GM12878 (cell line): ENCODE results near the gene FBXW8. TPM values are rescaled to one million over a fixed set of nuclear protein-coding genes. Genes with fewer than 3 reads are reported as not detected.

Experiments used
- ATAC-seq: fragments of 200-7000 bp; cut with Tn5 transposase; 3 replicates; pipeline ENCODE4 v1.9.1; 2020; ENCODE audit warnings: mild to moderate bottlenecking, moderate library complexity
- BruUV-seq: library from RNA; stranded (reverse); fragments of 400-500 nt; replicated peaks from 2 replicates; lab custom pipeline; 2021; lab: Mats Ljungman, UMichigan
- CTCF ChIA-PET: fragments of 300-600 bp; sonication (Branson Sonifier 250); formaldehyde crosslinking; extraction: SDS; loops from one replicate; lab custom pipeline; 2021; ENCODE audit warnings: inconsistent platforms; lab: Yijun Ruan, JAX
- POLR2A ChIA-PET: fragments of 350-600 bp; formaldehyde crosslinking; extraction: SDS; loops from one replicate; lab custom pipeline; 2021; ENCODE audit warnings: inconsistent platforms; lab: Charles Lee
- RAD21 ChIA-PET: fragments of 300-600 bp; sonication (Branson Sonifier 250); formaldehyde crosslinking; loops from one replicate; lab custom pipeline; 2023; ENCODE audit warnings: antibody characterized with exemption; ENCODE audit not compliant: unreplicated experiment; lab: Charles Lee
- SMC1A ChIA-PET: fragments of 300-600 bp; sonication (Branson Sonifier 250); formaldehyde crosslinking; loops from one replicate; lab custom pipeline; 2023; ENCODE audit not compliant: unreplicated experiment, uncharacterized antibody; lab: Charles Lee
- DNase-seq: peaks from one replicate; pipeline ENCODE4 v3.0.0-alpha.2; 2011; ENCODE audit warnings: low read depth, low spot score
- FAIRE-seq: peaks from 3 replicates; lab custom pipeline; 2011; peaks lifted over from hg19 to GRCh38; lab: Jason Lieb, UNC
- H2AFZ ChIP-seq: 2 replicates; pipeline ENCODE4 v1.6.0; 2011; ENCODE audit warnings: low read depth, low read length, control low read depth; ENCODE audit not compliant: control insufficient read depth
- H3K27ac ChIP-seq: 2 replicates; pipeline ENCODE4 v1.5.1; 2011; ENCODE audit warnings: control low read depth; ENCODE audit not compliant: control insufficient read depth, insufficient read depth
- H3K27me3 ChIP-seq, 2 experiments: replicated peaks in 1 of 2; 2 replicates each; pipeline versions ENCODE4 v1.6.0 to v1.6.1; 2011; ENCODE audit warnings: low read length in 1 of 2; ENCODE audit not compliant: control insufficient read depth in 2 of 2, insufficient read depth in 2 of 2
- H3K36me3 ChIP-seq, 2 experiments: 2 replicates each; pipeline ENCODE4 v1.5.1; 2011; ENCODE audit warnings: low read length in 1 of 2; ENCODE audit not compliant: control insufficient read depth in 2 of 2, insufficient read depth in 2 of 2
- H3K4me1 ChIP-seq: 2 replicates; pipeline ENCODE4 v1.6.1; 2011; ENCODE audit warnings: mild to moderate bottlenecking, low read length, moderate library complexity, mixed read lengths; ENCODE audit not compliant: control insufficient read depth, insufficient read depth
- H3K4me2 ChIP-seq: 2 replicates; pipeline ENCODE4 v1.6.0; 2011; ENCODE audit warnings: control low read depth; ENCODE audit not compliant: control insufficient read depth, insufficient read depth
- H3K4me3 ChIP-seq: fragments of 200-600 bp; sonication (generic); 2 replicates; pipeline ENCODE4 v1.5.1; 2016
- H3K79me2 ChIP-seq: 2 replicates; pipeline ENCODE4 v1.6.0; 2011; ENCODE audit warnings: low read length; ENCODE audit not compliant: control insufficient read depth, insufficient read depth
- H3K9ac ChIP-seq: 2 replicates; pipeline ENCODE4 v1.8.0; 2011; ENCODE audit warnings: low read length, control low read depth, mixed read lengths; ENCODE audit not compliant: control insufficient read depth, insufficient read depth
- H3K9me3 ChIP-seq: replicated peaks from 3 replicates; pipeline ENCODE4 v1.5.1; 2011; ENCODE audit warnings: mild to moderate bottlenecking, low read length; ENCODE audit not compliant: control insufficient read depth, insufficient read depth
- H4K20me1 ChIP-seq: 2 replicates; pipeline ENCODE4 v1.6.0; 2011; ENCODE audit not compliant: control insufficient read depth, insufficient read depth
- ATF7 ChIP-seq: fragments of 450-650 bp; IDR thresholded peaks from 2 replicates; pipeline ENCODE4 v1.6.1; 2016; ENCODE audit warnings: low read depth, mild to moderate bottlenecking
- BRCA1 ChIP-seq: IDR thresholded peaks from 2 replicates; pipeline ENCODE4 v1.6.1; 2011; ENCODE audit warnings: low read depth, low read length, improper control_type of control experiment
- ETV6 ChIP-seq, 2 experiments: fragments of 450-650 bp in 1 of 2; IDR thresholded peaks in 1 of 2; conservative IDR thresholded peaks in 1 of 2; 2 replicates each; pipeline ENCODE4 v1.6.1; 2014; ENCODE audit warnings: antibody characterized with exemption in 1 of 2, borderline replicate concordance in 1 of 2, low read depth in 1 of 2, mild to moderate bottlenecking in 1 of 2, moderate library complexity in 1 of 2
- KLF5 ChIP-seq: fragments of 450-650 bp; IDR thresholded peaks from 2 replicates; pipeline ENCODE4 v1.6.1; 2014; ENCODE audit warnings: mild to moderate bottlenecking; ENCODE audit not compliant: partially characterized antibody
- NFXL1 ChIP-seq: fragments of 450-650 bp; IDR thresholded peaks from 2 replicates; pipeline ENCODE4 v1.6.1; 2017; ENCODE audit warnings: antibody characterized with exemption, mild to moderate bottlenecking, borderline replicate concordance
- PAX5 ChIP-seq: IDR thresholded peaks from 2 replicates; pipeline ENCODE4 v1.6.1; 2011; ENCODE audit warnings: low read depth, low read length, borderline replicate concordance
- SRF ChIP-seq, 2 experiments: IDR thresholded peaks; 2 replicates each; pipeline ENCODE4 v1.6.1; 2011; ENCODE audit warnings: low read depth in 2 of 2, low read length in 2 of 2, mild to moderate bottlenecking in 1 of 2, moderate library complexity in 1 of 2
- STAT3 ChIP-seq: IDR thresholded peaks from 2 replicates; pipeline ENCODE4 v1.6.1; 2011; ENCODE audit warnings: low read depth, low read length, improper control_type of control experiment
- TCF12 ChIP-seq: IDR thresholded peaks from 2 replicates; pipeline ENCODE4 v1.6.1; 2011; ENCODE audit warnings: low read depth, mild to moderate bottlenecking, low read length
- WGBS: methylation state at CpG from one replicate; pipeline ENCODE4 v1.1.6; 2016; ENCODE audit warnings: low lambda C conversion rate; ENCODE audit not compliant: insufficient replicate concordance, insufficient coverage; ENCODE audit errors: missing lambda C conversion rate; 5-methylcytosine and 5-hydroxymethylcytosine counted together
- in situ Hi-C: fragments of 300-500 bp; cut with MboI; formaldehyde crosslinking; loops from 9 replicates; pipeline ENCODE4 v1.14.3; 2018; ENCODE audit warnings: mixed read lengths
- intact Hi-C: fragments of 100-400 bp; cut with micrococcal nuclease; formaldehyde crosslinking; loops from one replicate; pipeline ENCODE4 v1.14.2; 2022; ENCODE audit not compliant: unreplicated experiment
- polyA plus RNA-seq, 11 experiments: library from polyadenylated mRNA; depleted of rRNA in 4 of 11; unstranded in 6 of 11; stranded (reverse) in 5 of 11; fragments of >200 nt; fragmentation: Nextera tagmentation in 4 of 11; fragmentation: Illumina TruSeq in 1 of 11; extraction: Ambion mirVana in 4 of 11; extraction: Trizol in 1 of 11; gene quantifications; 1 replicate in 1 of 11; 2 replicates in 10 of 11; pipeline versions ENCODE4 v1.2.1 to v1.2.3, GENCODE V29; 2011 to 2016; ENCODE audit warnings: inconsistent platforms in 2 of 11, missing spikeins in 2 of 11, low read depth in 1 of 11
- total RNA-seq, 4 experiments: library from RNA; depleted of rRNA in 3 of 4; stranded (reverse); fragments of >200 nt in 3 of 4; fragmentation: Illumina TruSeq in 1 of 4; extraction: Trizol in 1 of 4; gene quantifications; 2 replicates each; pipeline versions ENCODE4 v1.2.1 to v1.2.3, GENCODE V29; 2013 to 2021
- TF ChIP-seq, protein P1 (sequence below): fragments of 150-350 bp; IDR thresholded peaks from 2 replicates; pipeline ENCODE4 v1.6.1; 2016; ENCODE audit warnings: low read depth, low read length
- TF ChIP-seq, protein P2 (sequence below): IDR thresholded peaks from 2 replicates; pipeline ENCODE4 v1.6.1; 2011; ENCODE audit warnings: low read depth, mild to moderate bottlenecking, low read length, moderate library complexity, borderline replicate concordance; ENCODE audit errors: extremely low read depth
- TF ChIP-seq, protein P3 (sequence below): fragments of 450-650 bp; formaldehyde crosslinking; IDR thresholded peaks from 2 replicates; pipeline ENCODE4 v1.4.0; 2020; ENCODE audit warnings: mild to moderate bottlenecking, moderate library complexity

FBXW8 gene
- total and polyA plus RNA-seq, 10 of the 15 experiments (the other 5 are each of a cell fraction or from before 2014, with no cell fraction given): 0.49 to 7.5 (median 4.4) TPM

DNA sequence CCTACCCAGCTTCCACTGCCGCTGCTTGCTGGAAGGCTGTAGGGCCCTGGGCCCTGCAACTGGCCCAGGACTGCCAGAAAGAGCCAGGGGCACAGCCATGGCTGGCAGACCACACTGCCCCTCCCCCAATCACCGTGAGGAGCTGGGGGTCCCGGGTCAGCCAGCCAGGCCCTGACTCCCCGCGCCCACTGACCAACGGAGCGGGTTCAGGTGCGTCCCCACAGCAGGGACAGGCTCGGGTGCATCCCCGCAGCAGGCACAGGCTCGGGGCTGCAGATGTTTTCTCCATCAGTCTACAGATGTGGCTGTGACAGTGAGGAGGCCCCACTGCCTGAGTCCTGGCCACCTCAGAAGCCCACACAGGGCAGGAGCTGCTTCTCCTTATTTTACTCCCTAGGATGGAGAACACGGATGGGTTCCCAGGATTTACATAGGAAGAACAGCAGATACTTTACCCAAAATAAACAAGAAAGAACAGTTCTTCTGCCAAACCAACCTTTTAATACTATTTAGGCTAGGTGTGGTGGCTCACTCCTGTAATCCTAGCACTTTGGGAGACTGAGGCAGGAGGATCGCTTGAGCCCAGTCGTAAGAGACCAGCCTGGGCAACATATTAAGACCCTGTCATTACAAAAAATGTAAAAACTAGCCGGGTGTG, 127.4 kb downstream of the FBXW8 start:
- intact Hi-C loops (no loop called here), in situ Hi-C loops (no loop called here)
- no peaks in the 10 kb centered on the region for H3K36me3 ChIP-seq
- CTCF ChIA-PET: no interaction called here
- POLR2A ChIA-PET: no interaction called here
- H3K27me3 ChIP-seq: no peaks in the 10 kb centered on the region; a peak in 1 of 4 replicates
- H3K4me1 ChIP-seq: no peaks in the 10 kb centered on the region; the same call in 1 of the 2 replicates
- WGBS: 97% methylated on average over 15 of the region's 15 CpGs
- no peaks in the 10 kb centered on the region for H3K9me3 ChIP-seq
- H3K4me3 ChIP-seq: no peak overlapping the region
- BruUV-seq: no TSS peak
- no peak overlapping the region for H3K9ac ChIP-seq
- SMC1A ChIA-PET: no interaction called here
- H4K20me1 ChIP-seq: no peaks in the 10 kb centered on the region
- no peak for FAIRE-seq
- H3K79me2 ChIP-seq: no peaks in the 10 kb centered on the region
- H3K4me2 ChIP-seq: no peak overlapping the region
- TF ChIP-seq STAT3 (no peak), PAX5 (no peak), BRCA1 (no peak), ETV6 (conservative IDR thresholded peaks at IDR 0.05 in 1 of 2, IDR thresholded peaks at IDR 0.05 in 1 of 2; ENCODE audit: borderline replicate concordance in 1 of 2, low read depth in 1 of 2) (no peak), KLF5 (no peak), SRF (IDR thresholded peaks at IDR 0.05; ENCODE audit: low read depth in 2 of 2, low read length in 2 of 2) (no peak), ATF7 (no peak), TCF12 (no peak), NFXL1 (no peak)
- TF ChIP-seq, protein P1, sequence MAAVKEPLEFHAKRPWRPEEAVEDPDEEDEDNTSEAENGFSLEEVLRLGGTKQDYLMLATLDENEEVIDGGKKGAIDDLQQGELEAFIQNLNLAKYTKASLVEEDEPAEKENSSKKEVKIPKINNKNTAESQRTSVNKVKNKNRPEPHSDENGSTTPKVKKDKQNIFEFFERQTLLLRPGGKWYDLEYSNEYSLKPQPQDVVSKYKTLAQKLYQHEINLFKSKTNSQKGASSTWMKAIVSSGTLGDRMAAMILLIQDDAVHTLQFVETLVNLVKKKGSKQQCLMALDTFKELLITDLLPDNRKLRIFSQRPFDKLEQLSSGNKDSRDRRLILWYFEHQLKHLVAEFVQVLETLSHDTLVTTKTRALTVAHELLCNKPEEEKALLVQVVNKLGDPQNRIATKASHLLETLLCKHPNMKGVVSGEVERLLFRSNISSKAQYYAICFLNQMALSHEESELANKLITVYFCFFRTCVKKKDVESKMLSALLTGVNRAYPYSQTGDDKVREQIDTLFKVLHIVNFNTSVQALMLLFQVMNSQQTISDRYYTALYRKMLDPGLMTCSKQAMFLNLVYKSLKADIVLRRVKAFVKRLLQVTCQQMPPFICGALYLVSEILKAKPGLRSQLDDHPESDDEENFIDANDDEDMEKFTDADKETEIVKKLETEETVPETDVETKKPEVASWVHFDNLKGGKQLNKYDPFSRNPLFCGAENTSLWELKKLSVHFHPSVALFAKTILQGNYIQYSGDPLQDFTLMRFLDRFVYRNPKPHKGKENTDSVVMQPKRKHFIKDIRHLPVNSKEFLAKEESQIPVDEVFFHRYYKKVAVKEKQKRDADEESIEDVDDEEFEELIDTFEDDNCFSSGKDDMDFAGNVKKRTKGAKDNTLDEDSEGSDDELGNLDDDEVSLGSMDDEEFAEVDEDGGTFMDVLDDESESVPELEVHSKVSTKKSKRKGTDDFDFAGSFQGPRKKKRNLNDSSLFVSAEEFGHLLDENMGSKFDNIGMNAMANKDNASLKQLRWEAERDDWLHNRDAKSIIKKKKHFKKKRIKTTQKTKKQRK: no peak
- TF ChIP-seq, protein P2, sequence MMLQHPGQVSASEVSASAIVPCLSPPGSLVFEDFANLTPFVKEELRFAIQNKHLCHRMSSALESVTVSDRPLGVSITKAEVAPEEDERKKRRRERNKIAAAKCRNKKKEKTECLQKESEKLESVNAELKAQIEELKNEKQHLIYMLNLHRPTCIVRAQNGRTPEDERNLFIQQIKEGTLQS: no peak
- TF ChIP-seq, protein P3, sequence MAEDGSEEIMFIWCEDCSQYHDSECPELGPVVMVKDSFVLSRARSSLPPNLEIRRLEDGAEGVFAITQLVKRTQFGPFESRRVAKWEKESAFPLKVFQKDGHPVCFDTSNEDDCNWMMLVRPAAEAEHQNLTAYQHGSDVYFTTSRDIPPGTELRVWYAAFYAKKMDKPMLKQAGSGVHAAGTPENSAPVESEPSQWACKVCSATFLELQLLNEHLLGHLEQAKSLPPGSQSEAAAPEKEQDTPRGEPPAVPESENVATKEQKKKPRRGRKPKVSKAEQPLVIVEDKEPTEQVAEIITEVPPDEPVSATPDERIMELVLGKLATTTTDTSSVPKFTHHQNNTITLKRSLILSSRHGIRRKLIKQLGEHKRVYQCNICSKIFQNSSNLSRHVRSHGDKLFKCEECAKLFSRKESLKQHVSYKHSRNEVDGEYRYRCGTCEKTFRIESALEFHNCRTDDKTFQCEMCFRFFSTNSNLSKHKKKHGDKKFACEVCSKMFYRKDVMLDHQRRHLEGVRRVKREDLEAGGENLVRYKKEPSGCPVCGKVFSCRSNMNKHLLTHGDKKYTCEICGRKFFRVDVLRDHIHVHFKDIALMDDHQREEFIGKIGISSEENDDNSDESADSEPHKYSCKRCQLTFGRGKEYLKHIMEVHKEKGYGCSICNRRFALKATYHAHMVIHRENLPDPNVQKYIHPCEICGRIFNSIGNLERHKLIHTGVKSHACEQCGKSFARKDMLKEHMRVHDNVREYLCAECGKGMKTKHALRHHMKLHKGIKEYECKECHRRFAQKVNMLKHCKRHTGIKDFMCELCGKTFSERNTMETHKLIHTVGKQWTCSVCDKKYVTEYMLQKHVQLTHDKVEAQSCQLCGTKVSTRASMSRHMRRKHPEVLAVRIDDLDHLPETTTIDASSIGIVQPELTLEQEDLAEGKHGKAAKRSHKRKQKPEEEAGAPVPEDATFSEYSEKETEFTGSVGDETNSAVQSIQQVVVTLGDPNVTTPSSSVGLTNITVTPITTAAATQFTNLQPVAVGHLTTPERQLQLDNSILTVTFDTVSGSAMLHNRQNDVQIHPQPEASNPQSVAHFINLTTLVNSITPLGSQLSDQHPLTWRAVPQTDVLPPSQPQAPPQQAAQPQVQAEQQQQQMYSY (CRISPR knock-in tag): no peak
- TF ChIP-seq, all 136 proteins: peak for 0
- Histone ChIP-seq H2AFZ (no peak overlapping the region), H3K27ac (no peak overlapping the region)
- RAD21 ChIA-PET: no interaction called here
- DNase-seq (no peak), ATAC-seq (no peak)
